Measurements from ENCODE around the gene TMEM141. TPM values are rescaled to one million over a fixed set of nuclear protein-coding genes. Genes with fewer than 3 reads are reported as not detected.
"Not testable (repeated sequence)": the region's sequence is repeated elsewhere in the genome, so short reads cannot be mapped to it uniquely, and the experiment has no call there.

Gene TMEM141
- total RNA-seq, 1 donor from 2014 or later, result 73.2 TPM

DNA sequence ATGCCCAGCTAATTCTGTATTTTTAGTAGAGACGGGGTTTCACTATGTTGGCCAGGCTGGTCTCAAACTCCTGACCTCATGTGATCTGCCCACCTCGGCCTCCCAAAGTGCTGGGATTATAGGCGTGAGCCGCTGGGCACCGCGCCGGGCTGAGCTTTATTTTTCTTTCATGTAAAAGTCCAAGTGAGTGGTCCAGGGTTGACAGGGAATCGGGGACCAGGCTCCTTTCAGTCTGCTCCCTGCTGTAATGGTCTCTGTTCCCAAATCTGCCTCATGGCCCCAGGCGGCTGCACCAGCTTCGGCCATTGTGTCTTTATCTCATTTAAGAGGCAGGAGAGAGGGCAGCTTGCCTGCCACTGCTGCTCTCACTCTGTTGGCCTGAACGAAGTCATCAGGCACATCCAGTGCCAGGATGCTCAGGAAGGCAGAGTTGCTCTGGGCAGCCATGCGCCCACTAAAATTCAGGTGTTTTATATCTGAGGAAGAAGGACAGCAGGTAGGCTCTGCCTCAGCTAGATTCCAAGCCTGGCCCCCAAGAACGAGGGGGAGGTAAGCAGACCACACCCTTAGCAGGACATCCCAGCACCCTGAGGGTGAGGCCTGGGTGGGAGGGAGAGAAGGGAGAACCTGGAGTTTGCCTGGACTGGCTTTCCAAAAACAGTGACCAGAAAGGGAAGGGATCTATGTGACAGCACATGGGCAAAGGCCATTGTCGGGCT, 3.3 kb downstream of the TMEM141 start:
- no peak for DNase-seq (ENCODE audit: low read depth, low spot score)

DNA sequence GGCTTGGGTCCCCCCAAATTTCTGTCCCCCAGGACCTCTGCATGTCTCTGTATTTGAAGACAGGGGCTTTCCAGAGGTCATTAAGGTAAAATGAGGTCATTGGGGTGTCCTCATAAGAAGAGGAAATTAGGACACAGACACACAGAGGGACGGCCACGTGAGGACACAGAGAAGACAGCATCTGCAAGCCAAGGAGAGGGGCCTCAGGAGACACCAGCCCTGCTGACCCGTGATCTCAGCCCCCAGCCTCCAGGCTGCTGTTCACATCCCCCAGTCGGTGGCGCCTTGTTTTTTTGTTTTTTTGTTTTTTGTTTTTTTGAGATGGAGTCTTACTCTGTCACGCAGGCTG, 3.8 kb downstream of the TMEM141 start:
- DNase-seq (ENCODE audit: low read depth, low spot score), result no peak

DNA sequence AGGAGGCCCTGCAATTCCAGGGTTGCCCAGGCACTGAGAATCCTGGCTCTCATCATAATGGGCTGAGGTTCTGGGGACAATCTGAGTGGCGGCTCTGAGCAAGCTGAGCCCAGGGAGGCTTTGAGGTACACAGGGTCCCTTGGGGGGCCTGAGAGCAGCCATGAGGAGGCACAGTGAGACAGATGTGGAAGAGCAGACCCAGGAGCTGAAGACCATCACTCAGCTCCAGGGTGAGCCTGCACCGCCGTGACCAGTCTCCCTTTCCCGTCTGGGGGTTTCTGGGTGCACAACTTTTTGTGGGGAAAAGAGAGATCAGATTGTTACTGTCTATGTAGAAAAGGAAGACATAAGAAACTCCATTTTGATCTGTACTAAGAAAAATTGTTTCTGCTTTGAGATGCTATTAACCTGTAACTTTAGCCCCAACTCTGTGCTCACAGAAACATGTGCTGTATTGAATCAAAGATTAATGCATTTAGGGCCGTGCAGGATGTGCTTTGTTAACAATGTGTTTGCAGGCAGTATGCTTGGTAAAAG, 5.2 kb downstream of the TMEM141 start, which contains the start of gene CCDC183:
Gene CCDC183 (plus strand): TSS at position 101 of the 537 bp plus-strand sequence. CDS start 60 bp downstream, at position 161.
- no peak for DNase-seq (ENCODE audit: low read depth, low spot score)

- not testable (repeated sequence) for DNase-seq (ENCODE audit: low read depth, low spot score)
Observed at GRCh38 chr9:136796775-136797347, 5.7 kb downstream of the TMEM141 start.

GRCh38 chr9:136798708-136799078, 7.5 kb downstream of the TMEM141 start:
- no peak for DNase-seq (ENCODE audit: low read depth, low spot score)

- DNase-seq (ENCODE audit: low read depth, low spot score), result no peak
Observed at GRCh38 chr9:136799079-136799853, 8.1 kb downstream of the TMEM141 start.

- no peak for DNase-seq (ENCODE audit: low read depth, low spot score)
Observed at GRCh38 chr9:136799854-136800657, 8.9 kb downstream of the TMEM141 start.

DNA sequence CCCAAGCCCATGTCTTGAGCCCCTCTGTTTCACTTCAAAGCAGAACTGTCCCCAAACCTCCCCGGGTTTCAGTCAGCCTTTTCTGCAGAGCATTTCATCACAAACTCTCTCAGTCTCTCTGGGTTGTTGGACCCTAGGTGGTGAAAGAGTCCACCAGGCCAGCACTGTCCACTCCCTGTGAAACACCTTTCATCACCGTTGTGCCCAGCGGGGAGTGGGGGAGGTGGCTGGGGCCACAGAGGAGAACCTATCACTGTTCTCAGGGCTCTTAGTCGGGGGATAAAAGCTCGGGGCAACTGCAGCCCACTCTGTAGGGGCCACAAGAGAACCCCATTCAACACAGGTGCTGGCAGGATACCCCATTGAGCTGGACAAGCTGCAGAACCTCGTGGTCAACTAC, 11.2 kb downstream of the TMEM141 start:
- no peak for DNase-seq (ENCODE audit: low read depth, low spot score)

DNA sequence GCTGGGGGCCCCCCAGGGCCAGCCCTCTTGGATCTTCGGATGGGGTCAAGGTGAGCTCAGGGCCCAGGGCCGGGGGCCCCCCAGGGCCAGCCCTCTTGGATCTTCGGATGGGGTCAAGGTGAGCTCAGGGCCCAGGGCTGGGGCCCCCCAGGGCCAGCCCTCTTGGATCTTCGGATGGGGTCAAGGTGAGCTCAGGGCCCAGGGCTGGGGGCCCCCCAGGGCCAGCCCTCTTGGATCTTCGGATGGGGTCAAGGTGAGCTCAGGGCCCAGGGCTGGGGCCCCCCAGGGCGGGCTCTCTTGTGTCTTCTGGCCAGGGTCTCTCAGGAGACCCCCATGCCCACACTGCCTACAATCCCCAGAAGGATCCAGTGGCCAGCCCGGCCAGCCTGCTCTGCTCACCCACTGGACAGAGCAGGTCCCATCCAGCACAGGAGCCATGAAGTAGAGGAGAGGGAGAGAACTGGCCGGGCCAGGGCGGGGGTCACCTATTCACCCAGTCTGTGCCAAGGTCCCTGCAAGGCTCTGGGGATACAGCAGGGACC, 11.9 kb downstream of the TMEM141 start:
- not testable (repeated sequence) for DNase-seq (ENCODE audit: low read depth, low spot score)

GRCh38 chr9:136803551-136804508, 12.7 kb downstream of the TMEM141 start:
- no peak for DNase-seq (ENCODE audit: low read depth, low spot score)

GRCh38 chr9:136804509-136805206, 13.5 kb downstream of the TMEM141 start:
- no peak for DNase-seq (ENCODE audit: low read depth, low spot score)

DNA sequence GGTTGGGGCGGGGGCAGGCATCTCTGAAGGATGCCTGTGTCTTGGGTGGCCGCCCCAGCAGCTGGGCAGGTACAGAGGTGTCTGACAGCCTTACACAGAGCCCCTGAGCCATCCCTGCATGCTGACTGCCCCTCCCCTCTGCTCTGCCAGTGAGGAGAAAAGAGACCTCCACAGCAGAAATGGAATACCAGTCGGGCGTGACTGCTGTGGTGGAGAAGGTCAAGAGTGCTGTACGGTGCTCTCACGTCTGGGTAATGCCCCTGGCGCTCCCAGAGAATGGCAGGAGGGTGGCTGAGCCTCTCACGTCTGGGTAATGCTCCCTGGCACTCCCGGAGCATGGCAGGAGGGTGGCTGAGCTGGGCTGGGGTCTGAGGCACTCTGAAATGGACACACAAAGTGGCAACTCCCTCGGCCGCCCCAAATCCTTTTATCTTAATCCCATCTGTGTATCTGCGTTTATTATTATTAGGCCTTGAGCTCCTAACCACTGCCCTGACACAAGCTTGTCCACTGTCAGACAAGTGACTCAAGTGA, 14.1 kb downstream of the TMEM141 start:
- no peak for DNase-seq (ENCODE audit: low read depth, low spot score)

- DNase-seq (ENCODE audit: low read depth, low spot score), result no peak
Observed at GRCh38 chr9:136806067-136806466, 14.9 kb downstream of the TMEM141 start.

GRCh38 chr9:136806631-136807201, 15.6 kb downstream of the TMEM141 start:
- no peak for DNase-seq (ENCODE audit: low read depth, low spot score)

- no peak for DNase-seq (ENCODE audit: low read depth, low spot score)
Observed at GRCh38 chr9:136807281-136808074, 16.3 kb downstream of the TMEM141 start, which contains the start of gene RABL6. RABL6 (plus strand) TSS chr9:136807948; CDS start chr9:136808197, 249 bp downstream.

GRCh38 chr9:136808075-136808805, 17.1 kb downstream of the TMEM141 start:
- DNase-seq (ENCODE audit: low read depth, low spot score), result no peak

GRCh38 chr9:136808806-136809158, 17.6 kb downstream of the TMEM141 start:
- DNase-seq (ENCODE audit: low read depth, low spot score), result no peak
